ENCODE results near the gene C5orf58.

C5orf58 gene

GRCh38 chr5:170285181-170285580 is 52.4 kb downstream of the C5orf58 start:
- no peak for DNase-seq

GRCh38 chr5:170286386-170286925 is 53.7 kb downstream of the C5orf58 start:
- no peak for DNase-seq

GRCh38 chr5:170287532-170287931 is 54.7 kb downstream of the C5orf58 start:
- DNase-seq, result no peak

GRCh38 chr5:170288151-170288550 is 55.4 kb downstream of the C5orf58 start:
- DNase-seq, result no peak

GRCh38 chr5:170288551-170288950 is 55.8 kb downstream of the C5orf58 start:
- DNase-seq, result no peak

GRCh38 chr5:170289121-170289520 is 56.3 kb downstream of the C5orf58 start:
- no peak for DNase-seq

- DNase-seq, result no peak
Observed at GRCh38 chr5:170289764-170290163, 57.0 kb downstream of the C5orf58 start.

- no peak for DNase-seq
Observed at GRCh38 chr5:170290498-170290897, 57.7 kb downstream of the C5orf58 start.

- no peak for DNase-seq
Observed at GRCh38 chr5:170292179-170293104, 59.7 kb downstream of the C5orf58 start.

- DNase-seq, result no peak
Observed at GRCh38 chr5:170293273-170293672, 60.5 kb downstream of the C5orf58 start.

- DNase-seq, result no peak
Observed at GRCh38 chr5:170294057-170294456, 61.3 kb downstream of the C5orf58 start.

- DNase-seq, result no peak
Observed at GRCh38 chr5:170294556-170294955, 61.8 kb downstream of the C5orf58 start.

Data from activated CD4-positive, alpha-beta T cell treated with anti-CD3 and anti-CD28 coated beads, Interleukin-2, amount 50 U/mL, for 4 hours (primary cell).